HEK293T (cell line): ENCODE results near the gene ESYT3.

Experiments
- CTCF ChIA-PET: fragments of 350-600 bp; formaldehyde crosslinking; extraction: SDS; loops from one replicate; lab custom pipeline; 2021; ENCODE audit warnings: antibody characterized with exemption, inconsistent platforms; lab: Yijun Ruan, JAX
- POLR2A ChIA-PET: fragments of 350-600 bp; formaldehyde crosslinking; extraction: SDS; loops from one replicate; lab custom pipeline; 2020; ENCODE audit warnings: antibody characterized with exemption, inconsistent platforms; lab: Yijun Ruan, JAX
- DNase-seq: peaks from one replicate; pipeline ENCODE4 v3.0.0; 2012; ENCODE audit warnings: mixed read lengths; ENCODE audit errors: extremely low spot score
- ARNT ChIP-seq: fragments of 450-650 bp; IDR thresholded peaks from 2 replicates; pipeline ENCODE4 v1.6.1; 2017; ENCODE audit warnings: mild to moderate bottlenecking
- BHLHE40 ChIP-seq: fragments of 450-650 bp; IDR thresholded peaks from 2 replicates; pipeline ENCODE4 v1.6.1; 2016; ENCODE audit warnings: mild to moderate bottlenecking, moderate library complexity, borderline replicate concordance
- CTBP1 ChIP-seq: fragments of 450-650 bp; IDR thresholded peaks from 2 replicates; pipeline ENCODE4 v1.6.1; 2016; ENCODE audit warnings: borderline replicate concordance
- ELF4 ChIP-seq: fragments of 450-650 bp; IDR thresholded peaks from 2 replicates; pipeline ENCODE4 v1.6.1; 2017; ENCODE audit warnings: antibody characterized with exemption
- FOXA1 ChIP-seq: fragments of 450-650 bp; IDR thresholded peaks from 2 replicates; pipeline ENCODE4 v1.6.1; 2016; ENCODE audit warnings: mild to moderate bottlenecking
- FOXK2 ChIP-seq: fragments of 450-650 bp; IDR thresholded peaks from 2 replicates; pipeline ENCODE4 v1.6.1; 2016; ENCODE audit warnings: mild to moderate bottlenecking
- FOXM1 ChIP-seq: fragments of 450-650 bp; IDR thresholded peaks from 2 replicates; pipeline ENCODE4 v1.6.1; 2017; ENCODE audit warnings: mild to moderate bottlenecking, borderline replicate concordance
- HDGF ChIP-seq: fragments of 450-650 bp; IDR thresholded peaks from 2 replicates; pipeline ENCODE4 v1.6.1; 2017; ENCODE audit warnings: antibody characterized with exemption, borderline replicate concordance
- L3MBTL2 ChIP-seq: fragments of 450-650 bp; conservative IDR thresholded peaks from 2 replicates; pipeline ENCODE4 v1.6.1; 2016; ENCODE audit warnings: mild to moderate bottlenecking
- LEF1 ChIP-seq: fragments of 450-650 bp; IDR thresholded peaks from 2 replicates; pipeline ENCODE4 v1.6.1; 2017; ENCODE audit warnings: mild to moderate bottlenecking, borderline replicate concordance
- NFRKB ChIP-seq: fragments of 450-650 bp; IDR thresholded peaks from 2 replicates; pipeline ENCODE4 v1.6.1; 2016; ENCODE audit warnings: mild to moderate bottlenecking, moderate library complexity
- PKNOX1 ChIP-seq: fragments of 450-650 bp; IDR thresholded peaks from 2 replicates; pipeline ENCODE4 v1.6.1; 2016
- SP1 ChIP-seq: fragments of 450-650 bp; IDR thresholded peaks from 2 replicates; pipeline ENCODE4 v1.6.1; 2017
- SUZ12 ChIP-seq: fragments of 450-650 bp; IDR thresholded peaks from 2 replicates; pipeline ENCODE4 v1.6.1; 2016; ENCODE audit warnings: mild to moderate bottlenecking
- TARDBP ChIP-seq: fragments of 450-650 bp; IDR thresholded peaks from 2 replicates; pipeline ENCODE4 v1.6.1; 2016
- ZNF384 ChIP-seq: fragments of 450-650 bp; IDR thresholded peaks from 2 replicates; pipeline ENCODE4 v1.6.1; 2016

The ESYT3 gene

GRCh38 chr3:138496436-138496835, 62.0 kb downstream of the ESYT3 start:
- POLR2A ChIA-PET: no interaction called here
- CTCF ChIA-PET: interaction anchor here (1.2 kb wide), 1 partner anchor 17 kb away, joined by 4 read pairs; no protein-coding TSS in a partner anchor
- no peak for DNase-seq
- TF ChIP-seq BHLHE40: no peak
- TF ChIP-seq HDGF: no peak
- no peak for TF ChIP-seq PKNOX1
- no peak for TF ChIP-seq FOXM1
- no peak for TF ChIP-seq SUZ12
- no peak for TF ChIP-seq L3MBTL2
- TF ChIP-seq TARDBP: no peak

GRCh38 chr3:138497021-138497420, 62.6 kb downstream of the ESYT3 start:
- DNase-seq: no peak
- ChIA-PET CTCF (interaction anchor here (1.2 kb wide), 1 partner anchor 18 kb away, joined by 4 read pairs; no protein-coding TSS in a partner anchor), POLR2A (no interaction called here)
- TF ChIP-seq ZNF384 (no peak), PKNOX1 (no peak), SUZ12 (no peak), SP1 (no peak), FOXK2 (no peak), L3MBTL2 (no peak), HDGF (no peak), CTBP1 (no peak), NFRKB (no peak), ELF4 (no peak), FOXA1 (no peak), BHLHE40 (no peak), LEF1 (no peak), ARNT (no peak), TARDBP (no peak), FOXM1 (no peak)

DNA sequence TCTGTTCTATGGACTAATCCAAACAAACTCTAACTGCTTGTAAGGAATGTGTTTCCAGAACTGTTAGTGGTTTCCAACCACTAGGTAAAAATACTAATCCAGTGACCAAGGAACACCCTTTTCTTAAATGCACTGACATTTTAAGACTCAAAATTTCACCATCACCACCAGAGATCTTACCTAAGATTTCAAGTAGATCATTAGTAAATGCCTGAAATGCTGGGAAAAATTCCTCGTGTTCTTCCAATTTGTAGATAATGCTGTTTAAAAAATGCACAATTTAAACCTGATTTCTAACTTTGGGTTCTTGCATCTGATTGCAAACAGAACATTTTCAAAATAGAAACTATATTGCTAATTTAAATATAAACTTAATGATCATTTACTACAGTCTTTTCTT, 63.4 kb downstream of the ESYT3 start:
- ChIA-PET POLR2A (no interaction called here), CTCF (interaction anchor here (1.2 kb wide), 1 partner anchor 19 kb away, joined by 4 read pairs; no protein-coding TSS in a partner anchor)
- TF ChIP-seq BHLHE40 (no peak), ZNF384 (no peak), ARNT (no peak), SUZ12 (no peak), LEF1 (no peak), CTBP1 (no peak), FOXK2 (no peak), TARDBP (no peak), FOXA1 (no peak)
- no peak for DNase-seq

GRCh38 chr3:138498991-138499390, 64.6 kb downstream of the ESYT3 start:
- TF ChIP-seq HDGF (no peak), L3MBTL2 (no peak), TARDBP (no peak), PKNOX1 (no peak), ELF4 (no peak), FOXA1 (no peak), CTBP1 (no peak), FOXM1 (no peak)
- ChIA-PET CTCF (no interaction called here), POLR2A (no interaction called here)
- DNase-seq: no peak

GRCh38 chr3:138507524-138507923, 73.1 kb downstream of the ESYT3 start:
- no peak for DNase-seq
- no peak for TF ChIP-seq SP1
- POLR2A ChIA-PET: no interaction called here
- CTCF ChIA-PET: no interaction called here

GRCh38 chr3:138509586-138509985, 75.2 kb downstream of the ESYT3 start:
- ChIA-PET CTCF (no interaction called here), POLR2A (no interaction called here)
- no peak for DNase-seq
- TF ChIP-seq HDGF (no peak), ZNF384 (no peak), ELF4 (no peak), ARNT (no peak), FOXA1 (no peak), SUZ12 (no peak), L3MBTL2 (no peak), TARDBP (no peak), NFRKB (no peak), BHLHE40 (no peak), PKNOX1 (no peak), FOXK2 (no peak), FOXM1 (no peak)
